Left ventricle myocardium inferior (tissue), 1 donor: ENCODE results near the gene TSEN54. TPM values are rescaled to one million over a fixed set of nuclear protein-coding genes. Genes with fewer than 3 reads are reported as not detected.

Experiments used
- DNase-seq: peaks from one replicate; pipeline ENCODE4 v3.0.0-alpha.2; 2020
- H3K27ac ChIP-seq: fragments of 200-600 bp; replicated peaks from 2 replicates; pipeline ENCODE4 v1.8.0; 2021
- H3K27me3 ChIP-seq: fragments of 200-600 bp; 2 replicates; pipeline ENCODE4 v1.8.0; 2021; ENCODE audit warnings: low read depth
- H3K36me3 ChIP-seq: fragments of 200-600 bp; 2 replicates; pipeline ENCODE4 v1.8.0; 2021
- H3K4me1 ChIP-seq: fragments of 200-600 bp; 2 replicates; pipeline ENCODE4 v1.8.0; 2021
- H3K4me3 ChIP-seq: fragments of 200-600 bp; 2 replicates; pipeline ENCODE4 v1.8.0; 2021; ENCODE audit warnings: mild to moderate bottlenecking, moderate library complexity
- H3K9me3 ChIP-seq: fragments of 200-600 bp; replicated peaks from 2 replicates; pipeline ENCODE4 v1.8.0; 2021
- intact Hi-C: fragments of 100-400 bp; cut with micrococcal nuclease; formaldehyde crosslinking; loops from one replicate; pipeline ENCODE4 v1.11.0; 2022
- total RNA-seq: library from RNA; stranded (reverse); fragmentation: NEBNext Ultra II Directional; extraction: Animal tissue kit (Norgen Biotek cat#: 25700); gene quantifications from one replicate; pipeline ENCODE4 v1.2.1, GENCODE V29; 2021
- TF ChIP-seq, protein P1 (sequence below): fragments of 200-600 bp; IDR thresholded peaks from 2 replicates; pipeline ENCODE4 v1.8.0; 2021; ENCODE audit warnings: antibody characterized with exemption, mild to moderate bottlenecking, borderline replicate concordance
- donor health status: DM: no; HTN: yes; CAD: no; lungs with severe emphysema.

Gene TSEN54
- total RNA-seq, 1 donor from 2014 or later: 6.8 TPM

DNA sequence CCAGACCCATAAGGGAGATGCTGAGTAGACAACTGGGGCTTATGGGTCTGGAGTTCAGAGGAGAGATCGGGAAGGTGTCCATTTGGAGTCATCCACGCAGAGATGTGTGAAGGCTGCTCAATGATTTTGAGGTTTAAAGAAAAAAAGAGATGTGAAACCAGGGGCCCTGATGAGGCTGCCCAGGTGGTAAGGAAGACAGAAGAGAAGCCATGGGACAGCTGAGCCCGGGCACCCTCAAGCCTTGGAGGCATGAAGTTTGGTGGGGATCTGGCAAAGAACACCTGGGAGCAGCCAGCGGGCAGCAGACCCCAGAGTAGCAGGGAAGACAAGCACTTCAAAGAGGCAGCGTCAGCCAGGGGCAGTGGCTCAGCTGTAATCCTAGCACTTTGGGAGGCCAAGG is 50.5 kb downstream of the TSEN54 start:
- intact Hi-C loops: no loop called here
- no peak overlapping the region for H3K27ac ChIP-seq
- no peaks in the 10 kb centered on the region for H3K4me1 ChIP-seq
- peaks cover 9% of the 10 kb centered on the region for H3K36me3 ChIP-seq
- TF ChIP-seq, protein P1, sequence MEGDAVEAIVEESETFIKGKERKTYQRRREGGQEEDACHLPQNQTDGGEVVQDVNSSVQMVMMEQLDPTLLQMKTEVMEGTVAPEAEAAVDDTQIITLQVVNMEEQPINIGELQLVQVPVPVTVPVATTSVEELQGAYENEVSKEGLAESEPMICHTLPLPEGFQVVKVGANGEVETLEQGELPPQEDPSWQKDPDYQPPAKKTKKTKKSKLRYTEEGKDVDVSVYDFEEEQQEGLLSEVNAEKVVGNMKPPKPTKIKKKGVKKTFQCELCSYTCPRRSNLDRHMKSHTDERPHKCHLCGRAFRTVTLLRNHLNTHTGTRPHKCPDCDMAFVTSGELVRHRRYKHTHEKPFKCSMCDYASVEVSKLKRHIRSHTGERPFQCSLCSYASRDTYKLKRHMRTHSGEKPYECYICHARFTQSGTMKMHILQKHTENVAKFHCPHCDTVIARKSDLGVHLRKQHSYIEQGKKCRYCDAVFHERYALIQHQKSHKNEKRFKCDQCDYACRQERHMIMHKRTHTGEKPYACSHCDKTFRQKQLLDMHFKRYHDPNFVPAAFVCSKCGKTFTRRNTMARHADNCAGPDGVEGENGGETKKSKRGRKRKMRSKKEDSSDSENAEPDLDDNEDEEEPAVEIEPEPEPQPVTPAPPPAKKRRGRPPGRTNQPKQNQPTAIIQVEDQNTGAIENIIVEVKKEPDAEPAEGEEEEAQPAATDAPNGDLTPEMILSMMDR: no peak
- H3K4me3 ChIP-seq: no peak overlapping the region
- H3K27me3 ChIP-seq: no peaks in the 10 kb centered on the region
- DNase-seq: no peak
- H3K9me3 ChIP-seq: no peaks in the 10 kb centered on the region

DNA sequence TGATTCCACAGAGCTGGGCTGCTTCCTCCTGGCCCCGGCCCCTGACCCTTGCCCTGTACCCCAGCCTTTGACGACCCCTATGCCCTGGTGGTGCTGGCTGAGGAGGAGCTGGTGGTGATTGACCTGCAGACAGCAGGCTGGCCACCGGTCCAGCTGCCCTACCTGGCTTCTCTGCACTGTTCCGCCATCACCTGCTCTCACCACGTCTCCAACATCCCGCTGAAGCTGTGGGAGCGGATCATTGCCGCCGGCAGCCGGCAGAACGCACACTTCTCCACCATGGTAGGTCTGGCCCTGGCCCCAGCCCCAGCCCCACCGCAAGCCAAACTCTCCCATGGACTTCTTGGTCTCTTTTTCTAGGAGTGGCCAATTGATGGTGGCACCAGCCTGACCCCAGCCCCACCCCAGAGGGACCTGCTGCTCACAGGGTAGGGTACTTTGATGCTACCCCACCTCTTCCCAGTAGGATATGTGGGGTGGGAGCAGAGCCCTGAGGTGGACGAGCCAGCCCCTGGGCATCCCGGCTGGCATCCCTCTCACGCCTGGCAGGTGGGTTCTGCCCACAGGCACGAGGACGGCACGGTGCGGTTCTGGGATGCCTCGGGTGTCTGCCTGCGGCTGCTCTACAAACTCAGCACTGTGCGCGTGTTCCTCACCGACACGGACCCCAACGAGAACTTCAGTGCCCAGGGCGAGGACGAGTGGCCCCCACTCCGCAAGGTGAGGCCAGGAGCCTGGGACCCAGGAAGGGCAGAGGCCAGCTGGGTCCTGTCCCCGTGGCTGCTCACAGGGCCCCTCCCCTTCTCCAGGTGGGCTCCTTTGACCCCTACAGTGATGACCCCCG is 52.3 kb downstream of the TSEN54 start:
- no peak overlapping the region for H3K4me3 ChIP-seq
- H3K4me1 ChIP-seq: no peaks in the 10 kb centered on the region
- no peaks in the 10 kb centered on the region for H3K27me3 ChIP-seq
- no peak overlapping the region for H3K27ac ChIP-seq
- TF ChIP-seq, protein P1: no peak
- no peak for DNase-seq
- peaks cover 8% of the 10 kb centered on the region for H3K36me3 ChIP-seq
- H3K9me3 ChIP-seq: no peaks in the 10 kb centered on the region
- intact Hi-C loops: no loop called here

DNA sequence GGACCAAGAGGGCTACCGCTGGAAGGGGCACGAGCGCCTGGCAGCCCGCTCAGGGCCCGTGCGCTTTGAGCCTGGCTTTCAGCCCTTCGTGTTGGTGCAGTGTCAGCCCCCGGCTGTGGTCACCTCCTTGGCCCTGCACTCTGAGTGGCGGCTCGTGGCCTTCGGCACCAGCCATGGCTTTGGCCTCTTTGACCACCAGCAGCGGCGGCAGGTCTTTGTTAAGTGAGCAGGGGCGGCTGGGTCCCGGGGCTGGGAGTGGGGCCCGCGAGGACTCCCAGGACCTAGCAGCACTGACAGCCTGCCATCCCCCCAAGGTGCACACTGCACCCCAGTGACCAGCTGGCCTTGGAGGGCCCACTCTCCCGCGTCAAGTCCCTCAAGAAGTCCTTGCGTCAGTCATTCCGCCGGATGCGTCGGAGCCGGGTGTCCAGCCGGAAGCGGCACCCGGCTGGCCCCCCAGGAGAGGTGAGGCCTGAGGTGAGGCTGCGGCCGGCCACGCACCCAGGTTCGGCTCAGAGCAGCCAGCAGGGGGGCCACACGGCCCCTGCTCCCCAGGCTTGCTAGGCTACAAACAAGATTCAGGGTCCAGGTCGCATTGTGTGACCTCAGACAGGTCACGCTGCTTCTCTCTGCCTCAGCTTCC is 53.8 kb downstream of the TSEN54 start:
- intact Hi-C loops: no loop called here
- DNase-seq: no peak
- no peak overlapping the region for H3K27ac ChIP-seq

DNA sequence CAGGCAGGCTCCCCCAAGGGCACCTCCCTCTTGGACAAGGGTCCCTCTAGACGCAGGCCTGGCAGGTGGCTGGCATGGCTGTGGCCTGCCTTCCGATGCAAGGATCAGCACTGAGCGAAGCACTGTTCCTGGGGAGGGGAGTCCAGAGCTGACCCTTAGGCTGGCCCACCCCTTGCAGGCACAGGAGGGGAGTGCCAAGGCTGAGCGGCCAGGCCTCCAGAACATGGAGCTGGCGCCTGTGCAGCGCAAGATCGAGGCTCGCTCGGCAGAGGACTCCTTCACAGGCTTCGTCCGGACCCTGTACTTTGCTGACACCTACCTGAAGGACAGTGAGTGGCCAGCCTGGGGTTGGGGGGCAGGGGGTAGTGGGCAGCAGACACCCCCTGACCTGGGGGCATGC is 54.4 kb downstream of the TSEN54 start:
- Histone ChIP-seq H3K9me3 (no peaks in the 10 kb centered on the region), H3K4me1 (no peaks in the 10 kb centered on the region), H3K36me3 (no peaks in the 10 kb centered on the region), H3K27me3 (no peaks in the 10 kb centered on the region), H3K27ac (no peak overlapping the region), H3K4me3 (no peak overlapping the region)
- intact Hi-C loops: no loop called here
- TF ChIP-seq, protein P1: no peak
- no peak for DNase-seq

More for the DNA sequence above, 53.8 kb downstream of the TSEN54 start:
- H3K27me3 ChIP-seq: no peaks in the 10 kb centered on the region
- H3K36me3 ChIP-seq: no peaks in the 10 kb centered on the region
- H3K9me3 ChIP-seq: no peaks in the 10 kb centered on the region
- no peak overlapping the region for H3K4me3 ChIP-seq
- H3K4me1 ChIP-seq: no peaks in the 10 kb centered on the region
- TF ChIP-seq, protein P1: no peak

GRCh38 chr17:75571197-75571884 is 55.0 kb downstream of the TSEN54 start:
- DNase-seq: no peak
- Histone ChIP-seq H3K27me3 (no peaks in the 10 kb centered on the region), H3K9me3 (no peaks in the 10 kb centered on the region), H3K4me1 (no peaks in the 10 kb centered on the region), H3K27ac (no peak overlapping the region), H3K36me3 (no peaks in the 10 kb centered on the region), H3K4me3 (no peak overlapping the region)
- TF ChIP-seq, protein P1: no peak
- intact Hi-C loops: no loop called here
